NT2/D1 (cell line): Measurements from ENCODE around the gene RERGL.

Source experiments
- DNase-seq: peaks from one replicate; pipeline ENCODE4 v3.0.0-alpha.2; 2011; ENCODE audit warnings: low read depth, low spot score
- H3K27me3 ChIP-seq: 2 replicates; pipeline ENCODE4 v1.6.0; 2011; ENCODE audit warnings: mild to moderate bottlenecking; ENCODE audit not compliant: insufficient read length, insufficient read depth
- H3K36me3 ChIP-seq: 2 replicates; pipeline ENCODE4 v1.6.1; 2011; ENCODE audit warnings: mild to moderate bottlenecking, low read length, mixed read lengths; ENCODE audit not compliant: insufficient read depth, insufficient read length
- H3K4me1 ChIP-seq: 2 replicates; pipeline ENCODE4 v1.5.1; 2011; ENCODE audit not compliant: insufficient read depth, insufficient read length
- H3K4me3 ChIP-seq: 2 replicates; pipeline ENCODE4 v1.5.1; 2011; ENCODE audit warnings: low read depth; ENCODE audit not compliant: insufficient read length
- H3K9ac ChIP-seq: 2 replicates; pipeline ENCODE4 v1.6.0; 2011; ENCODE audit warnings: low read depth; ENCODE audit not compliant: insufficient read length
- H3K9me3 ChIP-seq: 2 replicates; pipeline ENCODE4 v1.5.1; 2011; ENCODE audit warnings: mild to moderate bottlenecking, low read length; ENCODE audit not compliant: insufficient read depth
- SUZ12 ChIP-seq: IDR thresholded peaks from 2 replicates; pipeline ENCODE4 v1.6.1; 2011; ENCODE audit not compliant: insufficient read length, insufficient read depth; ENCODE audit errors: extremely low read depth
- YY1 ChIP-seq: IDR thresholded peaks from 2 replicates; pipeline ENCODE4 v1.6.1; 2011; ENCODE audit not compliant: insufficient read length, insufficient read depth
- ZNF274 ChIP-seq: IDR thresholded peaks from 2 replicates; pipeline ENCODE4 v1.6.1; 2011; ENCODE audit warnings: mild to moderate bottlenecking, low read depth, low read length

Gene RERGL, protein sequence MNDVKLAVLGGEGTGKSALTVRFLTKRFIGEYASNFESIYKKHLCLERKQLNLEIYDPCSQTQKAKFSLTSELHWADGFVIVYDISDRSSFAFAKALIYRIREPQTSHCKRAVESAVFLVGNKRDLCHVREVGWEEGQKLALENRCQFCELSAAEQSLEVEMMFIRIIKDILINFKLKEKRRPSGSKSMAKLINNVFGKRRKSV

DNA sequence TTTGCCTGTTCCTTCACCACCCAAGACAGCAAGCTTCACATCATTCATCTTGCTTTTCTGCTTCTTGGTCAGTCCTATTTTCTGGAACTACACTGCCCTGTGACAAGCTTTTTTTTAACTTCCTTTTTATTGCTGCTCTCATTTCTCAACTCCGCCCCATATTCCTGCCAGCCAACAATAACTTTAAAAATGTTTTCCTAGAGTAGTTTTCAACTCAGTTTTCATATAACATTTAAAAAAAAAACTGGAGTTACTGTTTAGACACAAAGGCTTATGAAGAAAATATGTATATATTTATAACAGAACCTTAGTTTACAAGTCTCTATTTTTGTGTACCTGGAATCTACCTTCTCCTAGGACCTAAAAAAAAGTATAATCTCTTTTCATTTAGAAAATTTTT lies at the start of gene RERGL:
Gene RERGL (minus strand): TSS at position 101 of the 400 bp plus-strand sequence. CDS start 53 bp downstream, at position 48.
- no peak within 1 kb of the TSS for H3K9ac ChIP-seq
- no peaks in the 10 kb centered on the region for H3K27me3 ChIP-seq
- H3K4me1 ChIP-seq = no peaks in the 10 kb centered on the region
- TF ChIP-seq ZNF274 (no peak), YY1 (no peak), SUZ12 (no peak)
- H3K36me3 ChIP-seq = no peaks in the 10 kb centered on the region
- no peak within 1 kb of the TSS for H3K4me3 ChIP-seq
- no peaks in the 10 kb centered on the region for H3K9me3 ChIP-seq
- no peak for DNase-seq

DNA sequence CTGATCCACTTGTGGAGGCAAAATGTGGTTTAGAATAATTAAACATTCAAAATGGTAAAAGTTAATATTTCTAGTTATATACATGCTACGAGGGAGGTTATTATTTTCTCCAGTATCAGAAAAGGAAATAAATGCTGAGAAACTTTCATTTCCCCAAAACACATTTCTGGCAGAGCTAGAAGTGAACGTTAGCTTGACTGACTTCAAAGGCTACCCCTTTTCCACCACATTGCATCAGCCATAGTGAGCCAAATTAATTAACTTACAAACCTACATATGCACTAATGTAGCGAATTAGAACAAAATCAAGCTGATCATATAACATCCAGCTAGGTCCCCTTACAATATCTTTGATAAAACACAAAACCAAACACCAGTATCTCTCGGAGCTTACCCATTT lies 49.3 kb upstream of the RERGL start:
- H3K9me3 ChIP-seq = no peaks in the 10 kb centered on the region
- no peak overlapping the region for H3K9ac ChIP-seq
- H3K4me1 ChIP-seq = no peaks in the 10 kb centered on the region
- no peak for DNase-seq
- TF ChIP-seq ZNF274 (no peak), YY1 (no peak), SUZ12 (no peak)
- no peaks in the 10 kb centered on the region for H3K27me3 ChIP-seq
- no peak overlapping the region for H3K4me3 ChIP-seq
- H3K36me3 ChIP-seq = no peaks in the 10 kb centered on the region

DNA sequence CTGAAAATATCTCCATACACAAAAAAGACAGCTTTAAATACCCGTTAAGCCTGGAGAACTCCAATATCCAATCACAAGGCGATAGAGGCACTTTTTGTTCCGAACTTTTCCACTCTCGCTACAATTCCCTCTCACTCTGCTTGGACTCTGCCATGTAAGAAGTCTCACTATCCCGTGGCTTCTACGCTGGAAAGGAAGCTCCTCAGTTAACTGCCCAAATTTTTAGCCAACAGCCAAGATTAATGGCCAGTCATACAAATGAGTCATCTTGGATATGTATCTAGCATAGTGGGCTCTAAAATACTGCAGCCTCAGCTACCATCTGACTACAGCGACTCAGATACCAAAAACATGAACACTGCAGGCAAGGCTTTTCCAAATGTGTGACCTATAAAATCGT lies 45.5 kb upstream of the RERGL start:
- Histone ChIP-seq H3K4me3 (no peak overlapping the region), H3K9ac (no peak overlapping the region), H3K4me1 (no peaks in the 10 kb centered on the region), H3K36me3 (no peaks in the 10 kb centered on the region), H3K9me3 (no peaks in the 10 kb centered on the region), H3K27me3 (no peaks in the 10 kb centered on the region)
- no peak for DNase-seq
- TF ChIP-seq SUZ12 (no peak), YY1 (no peak), ZNF274 (no peak)

DNA sequence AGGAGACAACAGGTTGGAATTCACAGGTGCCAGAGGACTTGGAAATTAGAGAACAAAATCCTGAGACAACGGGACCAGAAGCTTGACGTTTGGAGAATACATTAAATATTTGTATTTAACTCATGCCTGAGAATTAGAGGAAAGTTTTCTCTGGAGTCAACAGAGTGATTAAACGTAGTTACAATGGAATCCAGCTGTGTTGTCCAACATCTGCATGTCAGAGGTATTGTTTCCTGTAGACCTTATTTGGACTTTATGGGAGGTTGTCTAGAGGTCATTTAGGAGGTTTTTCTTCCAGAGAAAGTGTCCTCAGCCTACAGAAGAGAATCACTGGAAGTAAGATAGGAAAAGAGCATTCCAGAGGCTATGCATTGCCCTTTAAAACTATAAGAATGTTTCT lies 45.1 kb upstream of the RERGL start:
- Histone ChIP-seq H3K9me3 (no peaks in the 10 kb centered on the region), H3K9ac (no peak overlapping the region), H3K4me3 (no peak overlapping the region), H3K27me3 (no peaks in the 10 kb centered on the region), H3K4me1 (no peaks in the 10 kb centered on the region), H3K36me3 (no peaks in the 10 kb centered on the region)
- DNase-seq = no peak
- TF ChIP-seq YY1 (no peak), SUZ12 (no peak), ZNF274 (no peak)

DNA sequence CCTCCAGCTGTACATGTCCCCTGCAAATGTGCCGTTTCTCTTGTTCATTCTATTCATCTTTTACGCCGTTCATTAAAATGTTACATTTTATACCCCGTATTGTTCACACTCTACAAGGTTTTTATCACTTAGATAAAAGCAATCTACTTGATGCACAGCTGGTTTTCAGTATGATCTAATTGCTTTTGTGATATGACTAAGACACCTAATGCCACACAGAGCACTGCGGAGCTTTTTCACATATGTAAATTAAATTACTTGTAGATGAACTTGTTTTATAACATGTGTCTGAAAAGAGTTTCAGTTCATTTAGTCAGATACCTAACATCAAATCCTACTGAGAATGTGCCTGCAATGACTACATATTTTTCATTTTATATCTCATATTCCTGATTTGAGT lies 40.9 kb upstream of the RERGL start:
- TF ChIP-seq SUZ12 (no peak), ZNF274 (no peak), YY1 (no peak)
- Histone ChIP-seq H3K9me3 (peaks cover 24% of the 10 kb centered on the region), H3K4me3 (no peak overlapping the region), H3K27me3 (no peaks in the 10 kb centered on the region), H3K9ac (no peak overlapping the region), H3K4me1 (no peaks in the 10 kb centered on the region), H3K36me3 (no peaks in the 10 kb centered on the region)
- DNase-seq = no peak

DNA sequence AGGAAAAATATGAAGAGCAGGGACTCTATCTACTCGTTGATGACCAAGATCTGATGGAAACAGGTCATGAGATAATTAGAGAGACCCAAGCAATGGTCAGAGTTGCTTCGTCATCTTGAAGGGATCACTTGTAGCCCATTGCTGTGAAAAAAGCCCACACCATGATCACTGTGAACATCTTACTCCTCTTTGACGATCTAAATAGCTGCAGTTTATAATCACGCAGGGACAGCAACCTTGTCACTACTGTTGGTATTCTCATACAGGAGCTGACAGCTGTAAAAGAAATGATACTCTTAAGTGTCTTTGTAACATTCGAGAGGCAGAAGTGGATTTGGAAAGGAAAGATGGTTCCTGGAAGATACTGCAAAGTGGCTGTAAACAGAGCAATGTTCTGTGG lies 33.7 kb upstream of the RERGL start:
- H3K9me3 ChIP-seq = peaks cover 24% of the 10 kb centered on the region
- H3K36me3 ChIP-seq = no peaks in the 10 kb centered on the region
- DNase-seq = no peak
- H3K27me3 ChIP-seq = no peaks in the 10 kb centered on the region
- no peak overlapping the region for H3K9ac ChIP-seq
- no peak overlapping the region for H3K4me3 ChIP-seq
- no peak for TF ChIP-seq SUZ12
- TF ChIP-seq YY1 = no peak
- no peak for TF ChIP-seq ZNF274
- no peaks in the 10 kb centered on the region for H3K4me1 ChIP-seq

DNA sequence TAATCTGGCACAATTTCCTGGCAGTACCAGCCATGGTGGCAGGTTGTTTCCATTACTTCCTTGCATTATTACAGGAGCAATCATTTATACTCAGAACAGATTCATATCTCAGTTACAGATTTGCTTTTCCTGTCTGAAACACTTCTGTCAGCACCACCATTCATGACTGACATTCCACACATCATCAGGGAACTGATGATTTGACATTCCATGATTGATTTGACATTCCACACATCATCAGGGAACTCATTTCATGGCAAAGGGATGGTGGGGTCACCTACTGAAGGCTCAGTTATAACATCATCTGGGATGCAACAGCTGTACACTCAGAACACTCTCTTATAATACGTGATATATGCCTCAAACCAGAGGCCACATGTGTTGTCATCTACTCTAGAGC lies 30.9 kb upstream of the RERGL start:
- no peak overlapping the region for H3K9ac ChIP-seq
- no peaks in the 10 kb centered on the region for H3K36me3 ChIP-seq
- DNase-seq = no peak
- H3K4me3 ChIP-seq = no peak overlapping the region
- TF ChIP-seq SUZ12 (no peak), ZNF274 (no peak), YY1 (no peak)
- no peaks in the 10 kb centered on the region for H3K4me1 ChIP-seq
- H3K27me3 ChIP-seq = no peaks in the 10 kb centered on the region
- H3K9me3 ChIP-seq = no peaks in the 10 kb centered on the region; the same call in 1 of the 2 replicates

DNA sequence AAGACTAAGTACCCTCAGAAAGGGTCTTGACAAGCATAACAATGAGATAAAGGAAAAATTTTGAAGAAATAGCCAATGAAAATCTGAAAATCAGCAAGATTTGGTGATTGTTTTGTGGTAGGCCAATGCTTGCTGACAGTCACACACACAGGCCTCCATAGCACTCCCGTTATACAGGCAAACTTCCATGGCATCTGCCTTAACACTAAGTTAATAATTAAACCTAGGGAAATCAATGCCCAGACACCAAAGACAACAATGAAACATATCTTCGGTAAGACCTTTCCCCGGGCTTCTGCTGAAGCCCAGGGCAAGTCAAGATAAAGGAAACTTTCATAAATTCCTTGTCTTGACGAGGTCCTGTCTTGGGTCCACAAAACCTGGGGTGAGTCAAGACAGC lies 18.6 kb upstream of the RERGL start:
- Histone ChIP-seq H3K27me3 (no peaks in the 10 kb centered on the region), H3K9me3 (no peaks in the 10 kb centered on the region; the same call in 1 of the 2 replicates), H3K4me3 (no peak overlapping the region), H3K4me1 (no peaks in the 10 kb centered on the region), H3K9ac (no peak overlapping the region), H3K36me3 (no peaks in the 10 kb centered on the region)
- TF ChIP-seq YY1 (no peak), SUZ12 (no peak), ZNF274 (no peak)
- no peak for DNase-seq
